ENCODE measurements around the gene PODN.

The PODN gene

GRCh38 chr1:53090227-53091147 lies 28.5 kb downstream of the PODN start:
- no peak for DNase-seq (ENCODE audit: low read depth in 2 of 2)

GRCh38 chr1:53091841-53092645 lies 30.0 kb downstream of the PODN start:
- DNase-seq (ENCODE audit: low read depth in 2 of 2), result no peak

- DNase-seq (ENCODE audit: low read depth in 2 of 2), result no peak
Measured at GRCh38 chr1:53092659-53093450, 30.8 kb downstream of the PODN start.

GRCh38 chr1:53093451-53093754 lies 31.4 kb downstream of the PODN start:
- DNase-seq (ENCODE audit: low read depth in 2 of 2), result no peak

GRCh38 chr1:53093778-53094532 lies 31.9 kb downstream of the PODN start:
- no peak for DNase-seq (ENCODE audit: low read depth in 2 of 2)

- no peak for DNase-seq (ENCODE audit: low read depth in 2 of 2)
Measured at GRCh38 chr1:53094533-53094919, 32.5 kb downstream of the PODN start.

GRCh38 chr1:53104289-53104913 lies 42.4 kb downstream of the PODN start:
- no peak for DNase-seq (ENCODE audit: low read depth in 2 of 2)

GRCh38 chr1:53107090-53107489 lies 45.1 kb downstream of the PODN start:
- DNase-seq (ENCODE audit: low read depth in 2 of 2), result no peak

- no peak for DNase-seq (ENCODE audit: low read depth in 2 of 2)
Measured at GRCh38 chr1:53107570-53108322, 45.7 kb downstream of the PODN start.

- no peak for DNase-seq (ENCODE audit: low read depth in 2 of 2)
Measured at GRCh38 chr1:53108646-53109580, 46.9 kb downstream of the PODN start.

- DNase-seq (ENCODE audit: low read depth in 2 of 2), result no peak
Measured at GRCh38 chr1:53110370-53111072, 48.5 kb downstream of the PODN start.

- no peak for DNase-seq (ENCODE audit: low read depth in 2 of 2)
Measured at GRCh38 chr1:53111073-53111556, 49.1 kb downstream of the PODN start.

- no peak for DNase-seq (ENCODE audit: low read depth in 2 of 2)
Measured at GRCh38 chr1:53111693-53112092, 49.7 kb downstream of the PODN start.

GRCh38 chr1:53112271-53112774 lies 50.3 kb downstream of the PODN start:
- no peak for DNase-seq (ENCODE audit: low read depth in 2 of 2)

GRCh38 chr1:53112861-53113260 lies 50.8 kb downstream of the PODN start:
- no peak for DNase-seq (ENCODE audit: low read depth in 2 of 2)

GRCh38 chr1:53114090-53114489 lies 52.1 kb downstream of the PODN start:
- DNase-seq (ENCODE audit: low read depth in 2 of 2), result no peak

- DNase-seq (ENCODE audit: low read depth in 2 of 2), result no peak
Measured at GRCh38 chr1:53114581-53115400, 52.8 kb downstream of the PODN start.

Data from activated CD8-positive, alpha-beta memory T cell treated with anti-CD3 and anti-CD28 coated beads for 4 hours (primary cell).